ENCODE results near the gene SIGMAR1.

DNA sequence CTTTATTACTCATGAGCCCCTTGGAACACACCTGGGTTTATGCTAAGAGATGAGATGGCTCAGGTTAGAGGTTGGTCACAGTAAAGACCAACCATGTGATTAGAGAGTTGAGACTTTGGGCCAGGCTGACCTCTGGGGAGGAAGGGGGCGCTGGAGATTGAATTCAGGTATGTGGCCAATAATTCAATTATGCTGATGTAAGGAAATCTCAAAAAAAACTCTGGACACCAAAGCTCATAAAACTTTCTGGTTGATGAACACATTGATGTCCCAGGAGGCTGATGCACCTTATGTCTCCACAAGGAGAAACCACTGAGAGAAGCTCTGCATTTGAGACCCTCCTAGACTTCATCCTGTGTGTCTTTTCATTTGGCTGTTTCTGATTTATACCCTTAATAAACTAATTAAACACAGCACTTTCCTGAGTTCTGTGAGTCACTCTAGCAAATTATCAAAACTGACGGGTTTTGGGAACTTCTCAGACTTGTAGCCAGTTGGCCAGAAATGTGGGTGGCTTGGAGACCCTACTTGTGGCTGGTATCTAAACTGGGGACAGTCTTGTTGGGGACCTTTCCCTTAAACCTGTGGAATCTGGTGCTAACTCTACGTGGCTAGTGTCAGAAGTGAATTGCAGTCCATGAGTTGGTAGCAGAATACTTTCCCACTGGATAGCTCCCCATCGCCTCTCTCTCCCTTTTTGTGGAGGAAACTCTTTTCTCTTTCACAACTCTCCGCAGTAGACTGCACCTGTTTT lies 32.4 kb upstream of the SIGMAR1 start:
- TF ChIP-seq POLR2AphosphoS5 (IDR thresholded peaks at IDR 0.05; ENCODE audit: low read depth, low read length) (no peak), POLR2A (IDR thresholded peaks at IDR 0.05; ENCODE audit: low read depth, low read length) (no peak), TAF1 (IDR thresholded peaks at IDR 0.05; ENCODE audit: low read depth, low read length) (no peak)
